Left hindlimb (tissue), 1 donor: ENCODE results near the gene PACC1.
"Not testable (repeated sequence)": the region's sequence is repeated elsewhere in the genome, so short reads cannot be mapped to it uniquely, and the experiment has no call there.

Experiments
- DNase-seq: peaks from one replicate; pipeline ENCODE4 v3.0.0-alpha.2; 2018

The PACC1 gene

DNA sequence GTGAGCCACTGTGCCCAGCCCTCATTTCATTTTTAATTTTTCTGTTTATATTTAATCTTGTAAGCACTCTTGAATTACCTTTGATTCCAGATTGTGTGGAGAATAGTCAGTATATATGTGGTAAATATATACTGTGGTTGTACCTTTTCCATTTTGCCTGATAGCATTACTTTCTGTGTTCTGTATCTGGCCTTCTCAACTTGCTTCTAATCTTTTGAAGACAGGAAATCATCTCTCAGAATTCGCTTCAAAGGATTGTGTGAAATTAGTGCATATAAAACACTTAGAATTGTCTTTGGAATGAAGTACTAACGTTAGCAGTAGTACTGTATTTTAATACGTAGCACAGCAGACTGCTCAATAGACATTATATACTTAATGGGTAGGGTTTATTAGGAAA lies 91.6 kb downstream of the PACC1 start:
- no peak for DNase-seq

DNA sequence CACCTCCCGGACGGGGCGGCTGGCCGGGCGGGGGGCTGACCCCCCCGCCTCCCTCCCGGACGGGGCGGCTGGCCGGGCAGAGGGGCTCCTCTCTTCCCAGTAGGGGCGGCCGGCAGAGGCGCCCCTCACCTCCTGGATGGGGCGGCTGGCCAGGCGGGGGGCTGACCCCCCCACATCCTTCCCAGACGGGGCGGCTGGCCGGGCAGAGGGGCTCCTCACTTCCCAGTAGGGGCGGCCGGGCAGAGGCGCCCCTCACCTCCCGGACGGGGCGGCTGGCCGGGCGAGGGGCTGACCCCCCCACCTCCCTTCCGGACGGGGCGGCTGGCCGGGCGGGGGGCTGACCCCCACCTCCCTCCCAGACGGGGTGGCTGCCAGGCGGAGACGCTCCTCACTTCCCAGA lies 93.7 kb downstream of the PACC1 start:
- DNase-seq = not testable (repeated sequence)

DNA sequence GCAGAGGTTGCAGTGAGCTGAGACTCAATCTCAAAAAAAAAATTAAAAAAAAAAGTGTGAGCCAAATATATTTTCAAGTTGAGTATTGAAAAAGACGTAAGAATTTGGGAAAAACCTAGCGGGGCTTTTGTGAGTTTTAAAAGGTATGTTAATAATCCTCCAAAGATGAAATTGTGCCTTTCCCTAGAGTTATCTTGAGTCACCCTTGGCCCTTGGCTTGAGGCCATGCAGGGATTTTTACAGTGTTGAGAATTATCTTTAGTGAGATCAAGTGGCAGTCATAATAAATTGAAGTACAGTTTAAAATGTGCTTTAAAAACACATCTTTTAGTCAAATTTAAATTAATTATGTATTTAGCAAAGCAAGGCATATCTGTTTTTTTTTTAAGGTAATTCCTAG lies 96.8 kb downstream of the PACC1 start:
- no peak for DNase-seq

DNA sequence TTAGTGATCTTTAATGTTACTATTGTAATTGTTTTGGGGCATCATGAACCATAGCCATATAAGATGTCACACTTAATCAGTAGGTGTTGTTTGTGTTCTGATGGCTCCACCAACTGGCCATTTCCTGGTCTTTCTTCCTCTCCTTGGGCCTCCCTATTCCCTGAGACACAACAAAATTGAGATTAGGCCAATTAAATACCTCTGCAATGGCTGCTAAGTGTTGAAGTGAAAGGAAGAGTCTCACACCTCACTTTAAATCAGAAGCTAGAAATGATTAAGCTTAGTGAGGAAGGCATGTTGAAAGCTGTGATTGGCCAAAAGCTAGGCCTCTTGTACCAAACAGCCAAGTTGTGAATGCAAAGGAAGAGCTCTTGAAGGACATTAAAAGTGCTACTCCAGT lies 98.8 kb downstream of the PACC1 start:
- no peak for DNase-seq

DNA sequence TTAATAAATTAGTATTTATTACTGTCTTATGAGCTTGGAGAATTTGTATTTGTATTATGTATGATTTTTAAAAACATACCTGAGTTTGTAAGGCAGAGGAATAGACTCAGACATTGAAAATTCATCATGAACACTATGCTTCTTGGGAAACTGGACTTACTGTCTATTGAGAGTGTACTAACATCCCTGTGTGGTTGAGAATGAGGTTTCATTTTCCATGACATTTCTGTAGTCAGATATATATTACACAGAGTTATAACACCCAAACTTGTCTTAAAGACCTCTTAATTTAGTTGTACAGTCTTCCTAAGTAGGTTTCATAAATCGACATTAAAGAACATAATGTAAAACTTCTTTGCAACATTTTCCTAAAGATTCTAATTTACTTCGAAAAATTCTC lies 99.5 kb downstream of the PACC1 start:
- DNase-seq = no peak
